GM21619 (cell line): ENCODE results near the gene FFAR2.
"Not testable (repeated sequence)": the region's sequence is repeated elsewhere in the genome, so short reads cannot be mapped to it uniquely, and the experiment has no call there.

Experiments
- ATAC-seq: cut with Tn5 transposase; IDR thresholded peaks from one replicate; pipeline ENCODE4 v1.9.1; 2021; ENCODE audit not compliant: unreplicated experiment

FFAR2 gene

GRCh38 chr19:35423406-35423805 lies 24.7 kb upstream of the FFAR2 start:
- ATAC-seq: not testable (repeated sequence)

GRCh38 chr19:35425682-35426081 lies 22.4 kb upstream of the FFAR2 start:
- no peak for ATAC-seq

GRCh38 chr19:35427187-35427586 lies 20.9 kb upstream of the FFAR2 start:
- no peak for ATAC-seq

- no peak for ATAC-seq
Observed at GRCh38 chr19:35429698-35430408, 18.2 kb upstream of the FFAR2 start.

- ATAC-seq: no peak
Observed at GRCh38 chr19:35430409-35431144, 17.5 kb upstream of the FFAR2 start.

GRCh38 chr19:35431145-35431807 lies 16.8 kb upstream of the FFAR2 start:
- no peak for ATAC-seq

- ATAC-seq: no peak
Observed at GRCh38 chr19:35432911-35433310, 15.1 kb upstream of the FFAR2 start.

GRCh38 chr19:35433448-35433847 lies 14.6 kb upstream of the FFAR2 start:
- ATAC-seq: no peak

GRCh38 chr19:35435896-35436295 lies 12.2 kb upstream of the FFAR2 start:
- no peak for ATAC-seq

GRCh38 chr19:35436477-35437405 lies 11.3 kb upstream of the FFAR2 start:
- no peak for ATAC-seq

GRCh38 chr19:35437406-35437951 lies 10.6 kb upstream of the FFAR2 start:
- no peak for ATAC-seq

- no peak for ATAC-seq
Observed at GRCh38 chr19:35438096-35438495, 10.0 kb upstream of the FFAR2 start.

GRCh38 chr19:35438527-35438926 lies 9.5 kb upstream of the FFAR2 start:
- ATAC-seq: no peak

- ATAC-seq: no peak
Observed at GRCh38 chr19:35439921-35440320, 8.1 kb upstream of the FFAR2 start.

GRCh38 chr19:35442091-35442490 lies 6.0 kb upstream of the FFAR2 start:
- no peak for ATAC-seq

GRCh38 chr19:35444735-35445134 lies 3.3 kb upstream of the FFAR2 start:
- no peak for ATAC-seq

- ATAC-seq: no peak
Observed at GRCh38 chr19:35445826-35446593, 2.0 kb upstream of the FFAR2 start.

GRCh38 chr19:35449359-35450043 lies 1.4 kb downstream of the FFAR2 start:
- no peak for ATAC-seq

GRCh38 chr19:35451338-35452096 lies 3.5 kb downstream of the FFAR2 start:
- ATAC-seq: no peak
